H1 (cell line): ENCODE data around the gene CADM1. TPM values are rescaled to one million over a fixed set of nuclear protein-coding genes. Genes with fewer than 3 reads are reported as not detected.

ENCODE experiments used
- CTCF ChIA-PET: fragments of 300-600 bp; sonication (Branson Sonifier 250); formaldehyde crosslinking; loops from one replicate; lab custom pipeline; 2021; ENCODE audit not compliant: partially characterized antibody; lab: Charles Lee
- POLR2A ChIA-PET: fragments of 300-600 bp; sonication (Branson Sonifier 250); formaldehyde crosslinking; loops from one replicate; lab custom pipeline; 2021; ENCODE audit warnings: inconsistent platforms; ENCODE audit not compliant: partially characterized antibody; lab: Charles Lee
- DNase-seq, 2 experiments: peaks; one replicate each; pipeline versions ENCODE4 v3.0.0 to v3.0.0-alpha.2; 2010 to 2022; ENCODE audit warnings: low spot score in 2 of 2, low read depth in 1 of 2, mixed read lengths in 1 of 2
- FAIRE-seq: peaks from 2 replicates; lab custom pipeline; 2011; peaks lifted over from hg19 to GRCh38; lab: Jason Lieb, UNC
- H2AFZ ChIP-seq: 2 replicates; pipeline ENCODE4 v1.8.1; 2012; ENCODE audit warnings: low read length, inconsistent platforms
- H2AK5ac ChIP-seq: 2 replicates; pipeline ENCODE4 v1.6.1; 2013; ENCODE audit warnings: low read depth, low read length
- H2BK120ac ChIP-seq: replicated peaks from 2 replicates; pipeline ENCODE3; 2013; ENCODE audit warnings: low read depth, low read length, inconsistent platforms
- H2BK12ac ChIP-seq: 2 replicates; pipeline ENCODE4 v1.6.1; 2013; ENCODE audit warnings: low read depth, low read length
- H2BK15ac ChIP-seq: 2 replicates; pipeline ENCODE4 v1.6.1; 2013; ENCODE audit warnings: low read length
- H2BK20ac ChIP-seq: 2 replicates; pipeline ENCODE4 v1.6.1; 2013; ENCODE audit warnings: low read length
- H2BK5ac ChIP-seq: 2 replicates; pipeline ENCODE4 v1.6.1; 2013; ENCODE audit warnings: low read depth, low read length
- H3K14ac ChIP-seq: 2 replicates; pipeline ENCODE4 v1.6.1; 2013; ENCODE audit warnings: inconsistent platforms; ENCODE audit not compliant: insufficient read length
- H3K18ac ChIP-seq: 2 replicates; pipeline ENCODE4 v1.6.1; 2013; ENCODE audit warnings: low read length; ENCODE audit errors: extremely low read depth
- H3K23ac ChIP-seq: 2 replicates; pipeline ENCODE4 v1.6.1; 2013; ENCODE audit warnings: inconsistent platforms; ENCODE audit not compliant: insufficient read length
- H3K23me2 ChIP-seq: 2 replicates; pipeline ENCODE4 v1.6.1; 2013; ENCODE audit warnings: low read depth, low read length
- H3K27ac ChIP-seq: 2 replicates; pipeline ENCODE4 v1.6.1; 2011; ENCODE audit warnings: low read depth, low read length, inconsistent platforms
- H3K27me3 ChIP-seq, 4 experiments: replicated peaks in 1 of 4; 1 replicate in 1 of 4; 2 replicates in 3 of 4; pipeline versions ENCODE4 v1.6.1 to v1.8.1; 2011 to 2013; ENCODE audit warnings: low read length in 3 of 4, mild to moderate bottlenecking in 3 of 4, inconsistent platforms in 2 of 4, mixed read lengths in 2 of 4, moderate library complexity in 1 of 4; ENCODE audit not compliant: control insufficient read depth in 3 of 4, insufficient read depth in 3 of 4; ENCODE audit errors: extremely low read depth in 1 of 4
- H3K36me3 ChIP-seq, 4 experiments: 2 replicates each; pipeline versions ENCODE4 v1.6.1 to v1.8.1; 2011 to 2013; ENCODE audit warnings: mild to moderate bottlenecking in 4 of 4, low read length in 3 of 4, moderate library complexity in 2 of 4, control low read depth in 1 of 4, inconsistent platforms in 1 of 4; ENCODE audit not compliant: insufficient read depth in 4 of 4, control insufficient read depth in 2 of 4
- H3K4ac ChIP-seq: replicated peaks from 2 replicates; pipeline ENCODE3; 2013; ENCODE audit warnings: low read length, low read depth, mixed read lengths, inconsistent platforms; ENCODE audit not compliant: insufficient read length
- H3K4me1 ChIP-seq, 4 experiments: replicated peaks in 1 of 4; 1 replicate in 1 of 4; 2 replicates in 3 of 4; pipeline versions ENCODE4 v1.6.1 to v1.8.1; 2011 to 2013; ENCODE audit warnings: low read length in 3 of 4, inconsistent platforms in 2 of 4, mixed read lengths in 1 of 4; ENCODE audit not compliant: insufficient read depth in 4 of 4, control insufficient read depth in 3 of 4
- H3K4me2 ChIP-seq, 2 experiments: 2 replicates each; pipeline versions ENCODE4 v1.6.1 to v1.8.1; 2011 to 2013; ENCODE audit warnings: low read depth in 2 of 2, low read length in 2 of 2, control low read depth in 1 of 2, inconsistent platforms in 1 of 2, mild to moderate bottlenecking in 1 of 2; ENCODE audit not compliant: insufficient read depth in 1 of 2
- H3K4me3 ChIP-seq, 4 experiments: fragments of 200-600, 300-600 bp in 1 of 4; sonication (generic), shearing (Covaris generic), sonication (Bioruptor Twin) in 1 of 4; 2 replicates each; pipeline versions ENCODE4 v1.5.1 to v1.8.1; 2011 to 2016; ENCODE audit warnings: low read length in 4 of 4, low read depth in 3 of 4, control low read depth in 2 of 4, inconsistent platforms in 2 of 4, mild to moderate bottlenecking in 2 of 4, mixed read lengths in 1 of 4, moderate library complexity in 1 of 4; ENCODE audit not compliant: insufficient read depth in 2 of 4; ENCODE audit errors: extremely low read depth in 1 of 4
- H3K56ac ChIP-seq: replicated peaks from 2 replicates; pipeline ENCODE3; 2013; ENCODE audit warnings: low read depth, mild to moderate bottlenecking, mixed read lengths, low read length, inconsistent platforms; ENCODE audit not compliant: insufficient read length
- H3K79me1 ChIP-seq: 2 replicates; pipeline ENCODE4 v1.6.1; 2013; ENCODE audit warnings: low read depth, low read length, control low read depth
- H3K79me2 ChIP-seq, 2 experiments: 2 replicates each; pipeline versions ENCODE4 v1.6.1 to v1.8.1; 2012 to 2013; ENCODE audit warnings: low read length in 2 of 2, mild to moderate bottlenecking in 2 of 2, inconsistent platforms in 1 of 2; ENCODE audit not compliant: insufficient read depth in 2 of 2, control insufficient read depth in 1 of 2
- H3K9ac ChIP-seq, 4 experiments: replicated peaks in 1 of 4; 1 replicate in 1 of 4; 2 replicates in 3 of 4; pipeline versions ENCODE4 v1.6.1 to v1.8.1; 2011 to 2013; ENCODE audit warnings: low read depth in 3 of 4, low read length in 3 of 4, control low read depth in 2 of 4, mild to moderate bottlenecking in 2 of 4, moderate library complexity in 2 of 4, inconsistent platforms in 1 of 4; ENCODE audit errors: extremely low read depth in 1 of 4
- H3K9me3 ChIP-seq, 2 experiments: 2 replicates each; pipeline versions ENCODE4 v1.6.1 to v1.8.1; 2012 to 2013; ENCODE audit warnings: mild to moderate bottlenecking in 2 of 2, moderate library complexity in 2 of 2, control low read depth in 1 of 2, inconsistent platforms in 1 of 2, low read depth in 1 of 2, low read length in 1 of 2, mixed read lengths in 1 of 2; ENCODE audit not compliant: insufficient read depth in 2 of 2
- H4K20me1 ChIP-seq, 2 experiments: replicated peaks in 1 of 2; 2 replicates each; pipeline versions ENCODE3 to v1.8.1; 2011 to 2013; ENCODE audit warnings: inconsistent platforms in 2 of 2, low read length in 2 of 2, mild to moderate bottlenecking in 1 of 2; ENCODE audit not compliant: insufficient read depth in 2 of 2, control insufficient read depth in 1 of 2
- H4K5ac ChIP-seq: 2 replicates; pipeline ENCODE4 v1.6.1; 2013; ENCODE audit warnings: low read length, low read depth, mixed read lengths, inconsistent platforms; ENCODE audit not compliant: insufficient read length
- H4K8ac ChIP-seq: 2 replicates; pipeline ENCODE4 v1.8.0; 2013; ENCODE audit warnings: mild to moderate bottlenecking, moderate library complexity, low read length, inconsistent platforms; ENCODE audit not compliant: insufficient read depth; ENCODE audit errors: extremely low read depth
- H4K91ac ChIP-seq: replicated peaks from 2 replicates; pipeline ENCODE3; 2013; ENCODE audit warnings: low read length, mixed read lengths, inconsistent platforms; ENCODE audit not compliant: insufficient read length
- CREB1 ChIP-seq: IDR thresholded peaks from 2 replicates; pipeline ENCODE4 v1.6.1; 2012; ENCODE audit warnings: inconsistent platforms
- GABPA ChIP-seq: IDR thresholded peaks from 2 replicates; pipeline ENCODE4 v1.6.1; 2011; ENCODE audit warnings: mild to moderate bottlenecking, low read length, moderate library complexity, borderline replicate concordance; ENCODE audit not compliant: insufficient read depth
- KDM4A ChIP-seq: IDR thresholded peaks from one replicate; pipeline ENCODE4 v1.7.1; 2012; ENCODE audit warnings: low read depth, mild to moderate bottlenecking, moderate library complexity, low read length, inconsistent platforms; ENCODE audit not compliant: severe bottlenecking
- MAFK ChIP-seq: IDR thresholded peaks from 2 replicates; pipeline ENCODE4 v1.6.1; 2012; ENCODE audit warnings: low read depth, mild to moderate bottlenecking, improper control_type of control experiment, low read length
- NANOG ChIP-seq: IDR thresholded peaks from 2 replicates; pipeline ENCODE4 v1.6.1; 2011; ENCODE audit warnings: low read length, low read depth, mild to moderate bottlenecking, inconsistent platforms; ENCODE audit not compliant: insufficient read depth, poor library complexity, severe bottlenecking
- RFX5 ChIP-seq: IDR thresholded peaks from 2 replicates; pipeline ENCODE4 v1.6.1; 2011; ENCODE audit warnings: low read depth, low read length, improper control_type of control experiment, borderline replicate concordance
- RNF2 ChIP-seq: fragments of 200-900, 300-1000 bp; sonication (generic); IDR thresholded peaks from 2 replicates; pipeline ENCODE4 v1.7.1; 2016; ENCODE audit warnings: borderline replicate concordance, low read depth, mild to moderate bottlenecking, antibody characterized with exemption, low read length; ENCODE audit not compliant: poor library complexity, severe bottlenecking; ENCODE audit errors: missing control alignments
- SIRT6 ChIP-seq: IDR thresholded peaks from one replicate; pipeline ENCODE4 v1.7.1; 2012; ENCODE audit warnings: low read length, inconsistent platforms
- SIX5 ChIP-seq: IDR thresholded peaks from 2 replicates; pipeline ENCODE4 v1.6.1; 2011; ENCODE audit warnings: mild to moderate bottlenecking, low read depth, low read length
- WGBS, 2 experiments: shearing (Covaris generic) in 1 of 2; methylation state at CpG; one replicate each; pipeline versions ENCODE4 v1.1.6 to v1.1.7; 2013 to 2015; ENCODE audit warnings: low lambda C conversion rate in 2 of 2, mixed read lengths in 2 of 2, inconsistent platforms in 1 of 2, low coverage in 1 of 2, missing lambda C conversion rate in 1 of 2; ENCODE audit not compliant: insufficient replicate concordance in 2 of 2, insufficient coverage in 1 of 2, insufficient read length in 1 of 2; ENCODE audit errors: extremely low coverage in 1 of 2, missing lambda C conversion rate in 1 of 2; 5-methylcytosine and 5-hydroxymethylcytosine counted together
- polyA plus RNA-seq, 7 experiments: library from polyadenylated mRNA; depleted of rRNA in 3 of 7; stranded (reverse) in 5 of 7; unstranded in 2 of 7; fragments of >200 nt in 5 of 7; fragments of 200-250 nt in 2 of 7; gene quantifications; 1 replicate in 5 of 7; 2 replicates in 1 of 7; 4 replicates in 1 of 7; pipeline versions ENCODE4 v1.2.1 to v1.2.3, GENCODE V29; 2011 to 2013; ENCODE audit warnings: missing spikeins in 2 of 7, mixed read lengths in 2 of 7
- total RNA-seq: library from RNA; stranded (reverse); fragmentation: NEBNext Ultra II Directional; extraction: Animal tissue kit (Norgen Biotek cat#: 25700); gene quantifications from 2 replicates; pipeline ENCODE4 v1.2.1, GENCODE V29; 2021
- TF ChIP-seq, protein P1 (sequence below): IDR thresholded peaks from 2 replicates; pipeline ENCODE4 v1.6.1; 2012; ENCODE audit warnings: inconsistent platforms
- TF ChIP-seq, protein P2 (sequence below): IDR thresholded peaks from 2 replicates; pipeline ENCODE4 v1.6.1; 2012; ENCODE audit warnings: inconsistent platforms

Gene CADM1
- total and polyA plus RNA-seq, 2 of the 8 experiments (the other 6 are each of a cell fraction or from before 2014, with no cell fraction given): 8.3 to 25.3 TPM

DNA sequence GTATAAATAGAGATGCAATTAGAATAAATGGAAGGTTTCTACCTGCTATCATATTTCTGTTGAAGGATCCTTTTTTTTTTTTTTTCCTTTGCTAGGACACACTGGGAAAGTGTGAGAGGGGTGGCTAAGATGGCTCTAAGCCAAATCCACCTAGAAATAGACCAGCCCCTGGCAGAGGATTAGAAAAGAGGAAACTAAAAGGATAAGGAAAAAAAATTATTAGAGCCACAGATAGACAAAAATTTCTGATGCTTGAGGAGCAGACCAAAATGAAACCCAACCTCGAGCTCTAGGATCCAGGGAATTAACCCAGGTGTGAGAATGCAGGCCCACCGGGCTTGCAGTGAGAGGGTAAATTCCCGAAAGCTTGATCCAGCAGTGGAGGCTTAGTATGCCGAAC lies 262.3 kb downstream of the CADM1 start:
- H3K36me3 ChIP-seq: no peaks in the 10 kb centered on the region
- H2BK15ac ChIP-seq: no peak overlapping the region
- POLR2A ChIA-PET: no interaction called here
- no peaks in the 10 kb centered on the region for H3K9me3 ChIP-seq
- no peak overlapping the region for H3K27ac ChIP-seq
- H3K4me2 ChIP-seq: no peak overlapping the region
- H2BK12ac ChIP-seq: no peak overlapping the region
- FAIRE-seq (no peak), DNase-seq (no peak)
- no peaks in the 10 kb centered on the region for H3K27me3 ChIP-seq
- H3K23me2 ChIP-seq: no peaks in the 10 kb centered on the region
- no peak overlapping the region for H3K4ac ChIP-seq
- WGBS, 2 experiments: 78% methylated on average over 4 of the region's 4 CpGs; no CpG with 5 or more reads in 1 of the 2 experiments
- no peak overlapping the region for H3K14ac ChIP-seq
- H2AFZ ChIP-seq: no peak overlapping the region
- no peak overlapping the region for H3K23ac ChIP-seq
- no peak overlapping the region for H4K8ac ChIP-seq
- H3K56ac ChIP-seq: no peak overlapping the region
- H3K79me1 ChIP-seq: no peaks in the 10 kb centered on the region
- H4K5ac ChIP-seq: no peak overlapping the region
- H4K20me1 ChIP-seq: no peaks in the 10 kb centered on the region
- CTCF ChIA-PET: interaction anchor here (0.6 to 4.1 kb wide), 8 partner anchors 10 to 641 kb away, joined by 3 to 24 read pairs (median 4); no protein-coding TSS in a partner anchor
- no peak overlapping the region for H3K18ac ChIP-seq
- no peak for TF ChIP-seq RFX5
- TF ChIP-seq NANOG: no peak
- no peak for TF ChIP-seq CREB1
- no peak for TF ChIP-seq RNF2
- TF ChIP-seq GABPA: no peak
- TF ChIP-seq, protein P1, sequence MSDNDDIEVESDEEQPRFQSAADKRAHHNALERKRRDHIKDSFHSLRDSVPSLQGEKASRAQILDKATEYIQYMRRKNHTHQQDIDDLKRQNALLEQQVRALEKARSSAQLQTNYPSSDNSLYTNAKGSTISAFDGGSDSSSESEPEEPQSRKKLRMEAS: no peak
- TF ChIP-seq, protein P2, sequence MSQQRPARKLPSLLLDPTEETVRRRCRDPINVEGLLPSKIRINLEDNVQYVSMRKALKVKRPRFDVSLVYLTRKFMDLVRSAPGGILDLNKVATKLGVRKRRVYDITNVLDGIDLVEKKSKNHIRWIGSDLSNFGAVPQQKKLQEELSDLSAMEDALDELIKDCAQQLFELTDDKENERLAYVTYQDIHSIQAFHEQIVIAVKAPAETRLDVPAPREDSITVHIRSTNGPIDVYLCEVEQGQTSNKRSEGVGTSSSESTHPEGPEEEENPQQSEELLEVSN: no peak
- no peak for TF ChIP-seq MAFK
- TF ChIP-seq SIX5: no peak
- no peak for TF ChIP-seq KDM4A
- TF ChIP-seq SIRT6: no peak
- no peak overlapping the region for H3K9ac ChIP-seq
- H3K4me1 ChIP-seq: no peaks in the 10 kb centered on the region
- no peak overlapping the region for H3K4me3 ChIP-seq
- no peaks in the 10 kb centered on the region for H3K79me2 ChIP-seq
- no peak overlapping the region for H2BK5ac ChIP-seq
- no peak overlapping the region for H4K91ac ChIP-seq
- no peak overlapping the region for H2BK120ac ChIP-seq
- no peak overlapping the region for H2BK20ac ChIP-seq
- H2AK5ac ChIP-seq: no peak overlapping the region
